ENCODE measurements around the gene RBFOX2. TPM values are rescaled to one million over a fixed set of nuclear protein-coding genes. Genes with fewer than 3 reads are reported as not detected.

The RBFOX2 gene
- total and polyA plus RNA-seq, 2 of the 13 experiments (the other 11 are each of a cell fraction or from before 2014, with no cell fraction given), result 37.3 to 40.4 TPM

DNA sequence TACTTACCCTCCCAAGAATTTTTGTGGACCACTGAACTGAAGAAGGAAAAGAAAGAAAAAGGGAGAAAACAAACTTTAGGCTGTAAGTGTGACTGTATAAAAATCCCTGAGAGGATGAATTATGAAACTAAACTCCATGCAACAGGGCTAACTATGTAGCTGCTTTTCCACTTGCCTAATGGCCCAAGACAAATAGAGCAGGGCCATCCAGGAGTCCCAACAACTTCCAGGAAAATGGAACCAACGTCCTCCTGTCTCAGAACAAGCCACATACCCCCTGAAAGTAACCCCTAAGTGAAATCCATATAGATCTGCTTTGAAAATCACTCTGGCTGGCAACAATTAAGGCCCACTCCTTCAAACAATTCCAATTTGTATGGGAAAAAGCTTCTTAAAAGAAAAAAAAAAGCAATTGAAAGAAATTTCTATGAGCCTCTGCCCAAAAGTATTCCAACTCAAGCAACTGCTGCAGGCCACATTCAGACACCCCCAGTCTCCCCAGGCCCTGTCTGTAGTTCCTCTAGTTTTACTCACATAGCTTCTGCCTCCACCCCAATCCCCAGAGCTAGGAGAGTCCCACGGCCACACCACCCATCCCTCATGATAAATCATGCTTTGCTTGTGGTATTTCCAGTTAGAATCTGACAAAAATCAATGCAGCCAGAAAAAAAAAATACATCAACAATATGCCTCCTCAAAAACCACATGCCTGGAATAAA, 12.7 kb downstream of the RBFOX2 start:
- Histone ChIP-seq H3K79me2 (ENCODE audit: insufficient read depth, low read length) (peaks cover 65% of the 10 kb centered on the region), H2AFZ (ENCODE audit: low read length) (no peak overlapping the region), H3K4me1 (ENCODE audit: insufficient read depth, low read length) (peaks cover 37% of the 10 kb centered on the region), H3K9ac (ENCODE audit: insufficient read depth, low read depth, low read length) (no peak overlapping the region), H3K36me3 (replicated peaks in 1 of 2; ENCODE audit: control insufficient read depth in 1 of 2, insufficient read depth in 2 of 2, low read length in 2 of 2) (no peaks in the 10 kb centered on the region), H3K27ac (ENCODE audit: extremely low read length, insufficient read depth, low read length) (no peak overlapping the region), H3K9me3 (ENCODE audit: low read length) (no peaks in the 10 kb centered on the region), H3K27me3 (ENCODE audit: control insufficient read depth in 1 of 2, insufficient read depth in 2 of 2, low read length in 2 of 2) (no peaks in the 10 kb centered on the region), H3K4me2 (ENCODE audit: low read depth, low read length) (no peak overlapping the region), H4K20me1 (ENCODE audit: insufficient read depth, low read length) (no peaks in the 10 kb centered on the region; the same call in 1 of the 2 replicates), H3K4me3 (replicated peaks in 1 of 3; ENCODE audit: insufficient read depth in 1 of 3, low read depth in 2 of 3, low read length in 3 of 3) (no peak overlapping the region)
- ChIA-PET POLR2A (interaction anchor here (0.8 to 2.6 kb wide), 2 partner anchors 12 to 19 kb away, joined by 3 to 13 read pairs; partner anchors contain the start of gene RBFOX2), CTCF (ENCODE audit: low intra/inter-chr PET ratio, low total read pairs) (no interaction called here)
- no peak for DNase-seq (ENCODE audit: low spot score)
- intact Hi-C loops (cut with micrococcal nuclease; ENCODE audit: unreplicated experiment), result no loop called here
- no peak for FAIRE-seq
- in situ Hi-C loops (cut with HindIII; ENCODE audit: extremely low pct_ligation_motif_present, low pct_unique_long_range_greater_than_20kb), result no loop called here
- BruUV-seq (replicated peaks), result no TSS peak
- 70% methylated on average over 2 of the region's 2 CpGs for WGBS (ENCODE audit: low lambda C conversion rate)
- no peak for ATAC-seq
- TF ChIP-seq TOE1 (CRISPR knock-in tag; IDR thresholded peaks at IDR 0.05), result no peak
- TF ChIP-seq ZNF550 (CRISPR knock-in tag; IDR thresholded peaks at IDR 0.05; ENCODE audit: borderline replicate concordance), result no peak
- TF ChIP-seq DZIP1 (CRISPR knock-in tag; IDR thresholded peaks at IDR 0.05), result no peak
- no peak for TF ChIP-seq AKAP8 (CRISPR knock-in tag; IDR thresholded peaks at IDR 0.05)
- TF ChIP-seq MEF2D (CRISPR knock-in tag; IDR thresholded peaks at IDR 0.05), result no peak
- no peak for TF ChIP-seq MATR3 (CRISPR knock-in tag; IDR thresholded peaks at IDR 0.05)
- TF ChIP-seq HDAC1 (CRISPR knock-in tag; IDR thresholded peaks at IDR 0.05), result no peak
- no peak for TF ChIP-seq ZBTB20 (CRISPR knock-in tag; IDR thresholded peaks at IDR 0.05; ENCODE audit: borderline replicate concordance, low read depth)
- TF ChIP-seq ZNF292 (CRISPR knock-in tag; IDR thresholded peaks at IDR 0.05; ENCODE audit: borderline replicate concordance, low read depth), result no peak
- no peak for TF ChIP-seq MAFG (CRISPR knock-in tag; IDR thresholded peaks at IDR 0.05)
- TF ChIP-seq NFATC3 (CRISPR knock-in tag; IDR thresholded peaks at IDR 0.05), result no peak
- TF ChIP-seq GTF2F1 (IDR thresholded peaks at IDR 0.05; ENCODE audit: low read length), result no peak
- no peak for TF ChIP-seq ZNF354B (CRISPR knock-in tag; IDR thresholded peaks at IDR 0.05)
- TF ChIP-seq, protein P1, sequence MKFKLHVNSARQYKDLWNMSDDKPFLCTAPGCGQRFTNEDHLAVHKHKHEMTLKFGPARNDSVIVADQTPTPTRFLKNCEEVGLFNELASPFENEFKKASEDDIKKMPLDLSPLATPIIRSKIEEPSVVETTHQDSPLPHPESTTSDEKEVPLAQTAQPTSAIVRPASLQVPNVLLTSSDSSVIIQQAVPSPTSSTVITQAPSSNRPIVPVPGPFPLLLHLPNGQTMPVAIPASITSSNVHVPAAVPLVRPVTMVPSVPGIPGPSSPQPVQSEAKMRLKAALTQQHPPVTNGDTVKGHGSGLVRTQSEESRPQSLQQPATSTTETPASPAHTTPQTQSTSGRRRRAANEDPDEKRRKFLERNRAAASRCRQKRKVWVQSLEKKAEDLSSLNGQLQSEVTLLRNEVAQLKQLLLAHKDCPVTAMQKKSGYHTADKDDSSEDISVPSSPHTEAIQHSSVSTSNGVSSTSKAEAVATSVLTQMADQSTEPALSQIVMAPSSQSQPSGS (CRISPR knock-in tag; IDR thresholded peaks at IDR 0.05), result no peak
- no peak for TF ChIP-seq ZNF616 (CRISPR knock-in tag; IDR thresholded peaks at IDR 0.05; ENCODE audit: low read depth)
- TF ChIP-seq NRL (CRISPR knock-in tag; IDR thresholded peaks at IDR 0.05; ENCODE audit: borderline replicate concordance), result no peak
- TF ChIP-seq, protein P2, sequence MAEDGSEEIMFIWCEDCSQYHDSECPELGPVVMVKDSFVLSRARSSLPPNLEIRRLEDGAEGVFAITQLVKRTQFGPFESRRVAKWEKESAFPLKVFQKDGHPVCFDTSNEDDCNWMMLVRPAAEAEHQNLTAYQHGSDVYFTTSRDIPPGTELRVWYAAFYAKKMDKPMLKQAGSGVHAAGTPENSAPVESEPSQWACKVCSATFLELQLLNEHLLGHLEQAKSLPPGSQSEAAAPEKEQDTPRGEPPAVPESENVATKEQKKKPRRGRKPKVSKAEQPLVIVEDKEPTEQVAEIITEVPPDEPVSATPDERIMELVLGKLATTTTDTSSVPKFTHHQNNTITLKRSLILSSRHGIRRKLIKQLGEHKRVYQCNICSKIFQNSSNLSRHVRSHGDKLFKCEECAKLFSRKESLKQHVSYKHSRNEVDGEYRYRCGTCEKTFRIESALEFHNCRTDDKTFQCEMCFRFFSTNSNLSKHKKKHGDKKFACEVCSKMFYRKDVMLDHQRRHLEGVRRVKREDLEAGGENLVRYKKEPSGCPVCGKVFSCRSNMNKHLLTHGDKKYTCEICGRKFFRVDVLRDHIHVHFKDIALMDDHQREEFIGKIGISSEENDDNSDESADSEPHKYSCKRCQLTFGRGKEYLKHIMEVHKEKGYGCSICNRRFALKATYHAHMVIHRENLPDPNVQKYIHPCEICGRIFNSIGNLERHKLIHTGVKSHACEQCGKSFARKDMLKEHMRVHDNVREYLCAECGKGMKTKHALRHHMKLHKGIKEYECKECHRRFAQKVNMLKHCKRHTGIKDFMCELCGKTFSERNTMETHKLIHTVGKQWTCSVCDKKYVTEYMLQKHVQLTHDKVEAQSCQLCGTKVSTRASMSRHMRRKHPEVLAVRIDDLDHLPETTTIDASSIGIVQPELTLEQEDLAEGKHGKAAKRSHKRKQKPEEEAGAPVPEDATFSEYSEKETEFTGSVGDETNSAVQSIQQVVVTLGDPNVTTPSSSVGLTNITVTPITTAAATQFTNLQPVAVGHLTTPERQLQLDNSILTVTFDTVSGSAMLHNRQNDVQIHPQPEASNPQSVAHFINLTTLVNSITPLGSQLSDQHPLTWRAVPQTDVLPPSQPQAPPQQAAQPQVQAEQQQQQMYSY (CRISPR knock-in tag; IDR thresholded peaks at IDR 0.05), result no peak
- no peak for TF ChIP-seq ZNF282 (IDR thresholded peaks at IDR 0.05; ENCODE audit: partially characterized antibody)
